NCI-H748 (cell line): ENCODE results near the gene CRISPLD2.
"Not testable (repeated sequence)": the region's sequence is repeated elsewhere in the genome, so short reads cannot be mapped to it uniquely, and the experiment has no call there.

ENCODE experiments used
- DNase-seq: peaks from one replicate; lab custom pipeline; 2025; ENCODE audit not compliant: unreplicated experiment; lab: John Stamatoyannopoulos, UW

The CRISPLD2 gene

GRCh38 chr16:84821728-84822689 lies 2.2 kb downstream of the CRISPLD2 start:
- no peak for DNase-seq

GRCh38 chr16:84822990-84823389 lies 3.2 kb downstream of the CRISPLD2 start:
- DNase-seq: no peak

DNA sequence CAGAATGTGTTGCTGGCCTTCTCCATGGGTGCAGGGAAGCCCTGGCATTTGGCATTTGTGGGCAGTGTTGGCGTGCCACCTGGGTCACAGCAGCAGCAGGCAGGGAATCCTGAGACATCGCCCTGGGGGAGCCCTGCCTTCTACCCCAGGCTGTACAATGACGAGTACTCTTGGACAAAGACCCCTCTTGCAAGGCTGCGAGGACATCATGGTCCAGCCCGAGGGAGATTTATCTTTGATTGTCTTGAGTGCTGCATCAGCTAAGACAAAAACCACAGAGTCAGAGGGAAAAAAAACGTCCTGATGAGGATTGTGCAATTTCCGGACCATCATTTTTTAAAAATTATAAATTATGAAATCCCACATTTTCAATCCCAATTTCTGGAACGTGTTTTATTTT lies 3.7 kb downstream of the CRISPLD2 start:
- DNase-seq: no peak

DNA sequence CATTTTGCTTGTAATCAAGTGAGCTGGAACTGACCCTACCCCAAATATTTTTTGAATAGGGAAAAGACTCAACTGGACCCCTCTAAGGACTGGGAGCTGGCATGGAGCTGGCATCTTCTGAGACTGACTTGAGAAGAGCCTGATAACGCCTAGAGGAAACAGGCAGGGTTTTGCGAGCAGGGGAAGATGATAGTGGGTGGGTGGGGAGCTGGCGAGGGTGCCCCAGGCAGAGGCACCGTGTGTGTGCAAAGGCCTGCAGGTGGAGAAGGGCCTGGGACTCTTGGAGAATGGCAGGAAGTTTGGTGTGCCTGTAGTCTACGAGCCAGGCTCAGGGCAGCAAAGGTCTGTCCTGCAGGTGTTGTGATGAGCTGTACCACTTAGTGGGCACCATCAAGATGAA lies 4.1 kb downstream of the CRISPLD2 start:
- DNase-seq: no peak

DNA sequence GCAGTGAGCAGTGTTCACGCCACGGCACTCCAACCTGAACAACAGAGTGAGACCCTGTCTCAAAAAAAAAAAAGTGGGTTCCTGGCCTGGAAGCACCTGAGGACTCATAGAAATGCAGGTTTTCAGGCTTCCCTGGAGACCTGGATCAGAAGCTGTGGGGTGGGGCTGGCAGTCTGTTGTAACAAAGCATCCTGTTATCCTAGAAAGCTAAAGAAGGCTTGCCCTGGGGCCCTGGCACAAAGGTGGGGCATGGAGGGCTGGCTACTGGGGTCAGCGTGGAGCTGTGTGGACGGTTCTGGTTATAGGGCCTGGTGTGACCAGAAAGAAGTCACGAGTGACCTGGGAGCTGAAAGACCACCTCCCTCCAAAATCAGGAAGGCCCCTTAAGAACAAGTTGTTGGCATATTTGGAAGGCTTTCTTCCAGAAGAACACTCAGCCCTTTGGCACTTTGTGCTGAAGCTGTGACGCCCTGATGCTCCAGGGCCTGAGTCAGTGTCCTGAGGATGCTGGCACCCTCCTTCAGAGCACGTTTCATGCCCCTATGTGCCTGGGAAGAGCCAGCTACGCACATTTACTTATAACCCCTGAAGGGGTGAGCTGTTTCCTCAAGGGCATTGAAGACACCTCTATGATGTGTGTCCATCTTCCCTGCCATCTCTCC lies 6.2 kb downstream of the CRISPLD2 start:
- DNase-seq: no peak

- no peak for DNase-seq
These were observed 6.8 kb downstream of the CRISPLD2 start for GRCh38 chr16:84826558-84826941.

- no peak for DNase-seq
These were observed 7.4 kb downstream of the CRISPLD2 start for GRCh38 chr16:84827131-84827574.

DNA sequence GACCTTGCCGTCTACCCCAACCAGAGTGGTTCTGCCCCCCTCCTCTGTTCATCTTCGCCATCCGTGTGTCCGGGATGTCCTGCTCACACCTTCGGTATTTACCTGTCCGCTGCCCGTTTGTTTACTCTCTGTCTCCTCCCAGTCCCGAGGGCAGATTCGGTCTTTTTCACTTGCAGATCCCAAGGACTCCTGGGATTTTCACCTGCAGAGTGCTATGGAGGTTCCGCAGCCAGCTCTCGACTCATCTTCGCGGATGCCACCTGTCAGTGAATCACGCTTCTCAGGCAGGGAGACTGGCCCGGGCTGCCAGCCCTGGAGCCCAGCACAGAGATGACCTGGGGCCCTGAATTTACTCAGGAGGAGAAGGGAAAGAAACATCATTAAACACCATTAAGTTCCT lies 8.1 kb downstream of the CRISPLD2 start:
- DNase-seq: no peak

- DNase-seq: no peak
These were observed 8.5 kb downstream of the CRISPLD2 start for GRCh38 chr16:84828322-84828721.

GRCh38 chr16:84829168-84829965 lies 9.6 kb downstream of the CRISPLD2 start:
- DNase-seq: no peak

GRCh38 chr16:84830765-84831384 lies 11.1 kb downstream of the CRISPLD2 start:
- DNase-seq: no peak

GRCh38 chr16:84831728-84832127 lies 11.9 kb downstream of the CRISPLD2 start:
- DNase-seq: not testable (repeated sequence)

- no peak for DNase-seq
These were observed 12.8 kb downstream of the CRISPLD2 start for GRCh38 chr16:84832488-84833143.

GRCh38 chr16:84833144-84833500 lies 13.3 kb downstream of the CRISPLD2 start:
- no peak for DNase-seq

DNA sequence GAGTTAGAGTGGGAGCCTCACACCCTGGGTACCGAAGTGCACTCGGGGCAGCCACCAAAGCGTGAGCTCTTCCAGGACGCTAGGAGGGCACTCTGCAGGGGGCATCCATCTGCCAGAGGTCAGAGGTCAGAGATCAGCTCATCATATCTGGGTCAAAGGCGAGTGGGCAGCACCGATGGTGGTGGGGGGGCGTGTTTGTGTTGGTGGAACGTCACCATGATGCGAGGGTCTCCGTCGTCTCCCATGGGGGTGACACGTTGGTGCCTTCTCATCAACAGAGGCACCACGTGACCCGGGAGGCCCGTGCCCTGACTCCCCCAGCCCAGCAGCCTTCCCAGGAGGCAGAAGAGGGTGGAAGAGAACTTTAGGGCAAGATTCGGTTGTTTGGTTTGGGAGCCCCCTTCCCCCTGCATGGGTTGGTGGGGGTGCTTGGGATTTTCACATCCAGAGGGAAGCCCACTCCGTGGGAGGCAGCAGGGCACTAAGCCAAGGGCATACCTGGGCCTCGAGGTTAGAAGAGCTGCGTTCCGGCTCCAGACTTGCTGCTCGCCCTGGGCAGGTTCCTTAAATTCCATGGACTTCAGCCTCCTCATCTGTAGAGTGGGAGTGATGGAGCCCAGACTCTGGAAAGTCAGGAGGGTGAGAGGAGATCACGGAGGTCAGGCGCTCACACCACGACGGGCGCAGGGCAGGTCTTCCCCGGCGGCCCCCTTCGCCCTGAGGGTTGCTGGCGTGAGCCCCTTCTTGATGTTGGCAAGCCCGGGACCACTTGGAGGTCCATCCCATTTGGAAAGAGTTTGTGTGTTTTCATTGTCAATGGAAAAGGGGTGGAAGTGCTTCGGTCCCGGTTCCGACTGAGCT lies 14.0 kb downstream of the CRISPLD2 start:
- no peak for DNase-seq

DNA sequence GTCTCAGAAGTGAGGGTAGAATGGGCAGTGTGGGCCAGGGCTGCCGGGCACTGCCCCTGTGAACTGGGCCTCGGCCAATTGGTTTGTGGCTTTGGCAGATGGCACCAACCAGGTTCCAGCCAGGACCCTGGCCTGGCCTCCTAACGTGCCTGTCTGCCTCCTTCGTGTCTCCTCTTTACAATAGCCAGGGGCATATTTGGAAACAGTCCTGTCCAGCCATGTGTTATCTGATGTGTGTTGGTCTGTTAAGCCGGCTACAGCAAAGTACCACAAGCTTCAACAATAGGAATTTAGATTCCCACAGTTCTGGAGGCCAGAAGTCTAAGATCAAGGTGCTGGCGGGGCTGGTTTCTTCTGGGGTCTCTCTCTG lies 14.6 kb downstream of the CRISPLD2 start:
- no peak for DNase-seq

- no peak for DNase-seq
These were observed 16.5 kb downstream of the CRISPLD2 start for GRCh38 chr16:84836234-84836647.

DNA sequence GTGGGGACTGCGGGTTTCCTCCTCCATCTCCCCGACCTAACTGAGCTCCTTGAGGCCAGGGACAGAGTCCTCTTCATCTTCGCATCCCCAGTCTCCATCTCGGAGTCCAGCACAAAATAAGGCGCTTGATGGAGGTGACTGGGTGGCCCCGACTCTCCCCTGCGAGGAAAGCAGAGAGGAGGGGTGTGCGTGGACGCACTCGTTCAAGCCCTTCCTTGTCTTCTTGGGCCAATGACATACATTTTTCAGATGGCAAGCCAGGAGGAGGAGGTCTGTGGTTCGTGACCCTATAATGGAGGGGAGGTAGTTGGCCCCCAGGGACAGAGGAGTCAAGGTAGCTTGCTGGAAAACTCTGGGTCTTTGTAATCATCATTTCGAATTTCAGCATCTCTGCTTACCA lies 17.2 kb downstream of the CRISPLD2 start:
- no peak for DNase-seq

- no peak for DNase-seq
These were observed 18.7 kb downstream of the CRISPLD2 start for GRCh38 chr16:84838383-84838948.
